T-cell (primary cell): ENCODE results near the gene CACNA2D1. TPM values are rescaled to one million over a fixed set of nuclear protein-coding genes. Genes with fewer than 3 reads are reported as not detected.

Experiments used
- ATAC-seq, 4 experiments: fragments of 200-7000 bp in 3 of 4; fragments of 150-1000 bp in 1 of 4; cut with Tn5 transposase; replicated peaks in 1 of 4; 1 replicate in 3 of 4; 2 replicates in 1 of 4; pipeline ENCODE4 v1.10.0; 2021; ENCODE audit warnings: moderate library complexity in 3 of 4, mild to moderate bottlenecking in 2 of 4, moderate number of reproducible peaks in 1 of 4
- CTCF ChIA-PET, 2 donors: fragments of 300-600 bp; sonication (Branson Sonifier 250); formaldehyde crosslinking; loops; one replicate each; lab custom pipeline; 2022; ENCODE audit warnings: antibody characterized with exemption in 2 of 2; lab: Charles Lee
- POLR2A ChIA-PET, 2 donors: fragments of 300-600 bp; sonication (Branson Sonifier 250); formaldehyde crosslinking; loops; one replicate each; lab custom pipeline; 2022; ENCODE audit warnings: antibody characterized with exemption in 2 of 2; lab: Charles Lee
- DNase-seq, 35 experiments: peaks; one replicate each; pipeline versions ENCODE4 v3.0.0 to v3.0.0-alpha.2; 2013 to 2023
- H3K27ac ChIP-seq: one replicate; pipeline ENCODE4 v1.5.1; 2013; ENCODE audit warnings: low read length
- H3K27me3 ChIP-seq, 2 experiments: replicated peaks in 1 of 2; 1 replicate in 1 of 2; 2 replicates in 1 of 2; pipeline versions ENCODE4 v1.6.1 to v1.7.0; 2013; ENCODE audit warnings: low read length in 1 of 2, mixed read lengths in 1 of 2; ENCODE audit not compliant: control insufficient read depth in 2 of 2, insufficient read depth in 2 of 2; ENCODE audit errors: extremely low read depth in 1 of 2
- H3K36me3 ChIP-seq, 2 donors: 1 replicate in 1 of 2; 2 replicates in 1 of 2; pipeline versions ENCODE4 v1.6.1 to v1.7.0; 2013; ENCODE audit warnings: low read length in 1 of 2; ENCODE audit not compliant: control insufficient read depth in 2 of 2, insufficient read depth in 1 of 2; ENCODE audit errors: extremely low read depth in 1 of 2
- H3K4me1 ChIP-seq, 2 experiments: 1 replicate in 1 of 2; 2 replicates in 1 of 2; pipeline versions ENCODE4 v1.6.1 to v1.7.0; 2013; ENCODE audit warnings: low read length in 2 of 2, mixed read lengths in 1 of 2; ENCODE audit not compliant: insufficient read depth in 2 of 2, control insufficient read depth in 1 of 2; ENCODE audit errors: extremely low read depth in 1 of 2
- H3K4me3 ChIP-seq, 2 donors: 1 replicate in 1 of 2; 2 replicates in 1 of 2; pipeline versions ENCODE4 v1.5.1 to v1.7.0; 2013; ENCODE audit warnings: mild to moderate bottlenecking in 2 of 2, low read length in 1 of 2, moderate library complexity in 1 of 2; ENCODE audit not compliant: control insufficient read depth in 1 of 2; ENCODE audit errors: extremely low read depth in 1 of 2
- H3K9me3 ChIP-seq: 2 replicates; pipeline ENCODE4 v1.7.0; 2013
- H3K27ac Mint-ChIP-seq, 2 donors: one replicate each; pipeline ENCODE4 v1.8.0; 2020 to 2021; ENCODE audit warnings: mild to moderate bottlenecking in 2 of 2, mixed read lengths in 2 of 2
- H3K27me3 Mint-ChIP-seq, 2 donors: one replicate each; pipeline ENCODE4 v1.8.0; 2021 to 2022; ENCODE audit warnings: mixed read lengths in 2 of 2
- H3K36me3 Mint-ChIP-seq: one replicate; pipeline ENCODE4 v1.8.0; 2021; ENCODE audit warnings: mixed read lengths
- H3K4me1 Mint-ChIP-seq, 3 donors: one replicate each; pipeline ENCODE4 v1.8.0; 2020 to 2022; ENCODE audit warnings: mixed read lengths in 3 of 3, mild to moderate bottlenecking in 1 of 3
- H3K4me3 Mint-ChIP-seq, 3 donors: one replicate each; pipeline ENCODE4 v1.8.0; 2020 to 2022; ENCODE audit warnings: mild to moderate bottlenecking in 3 of 3, mixed read lengths in 3 of 3, moderate library complexity in 3 of 3
- H3K9me3 Mint-ChIP-seq, 3 donors: one replicate each; pipeline ENCODE4 v1.8.0; 2020 to 2022; ENCODE audit warnings: mixed read lengths in 3 of 3
- WGBS: methylation state at CpG from one replicate; pipeline ENCODE4 v1.1.5; 2013; ENCODE audit warnings: missing lambda C conversion rate; ENCODE audit not compliant: insufficient coverage; 5-methylcytosine and 5-hydroxymethylcytosine counted together
- total RNA-seq, 35 experiments: library from RNA in 6 of 35; stranded (reverse) in 6 of 35; fragments of 120-200 nt in 1 of 35; gene quantifications; one replicate each; pipeline versions ENCODE4 v1.2.1 to v1.2.4 and lab custom pipeline; 2013 to 2026

Gene CACNA2D1
- total RNA-seq, 5 donors from 2014 or later (not counting 1 experiment from before 2014, with no cell fraction given): 0.03 to 0.43 (median 0.35) TPM; not detected in 2

DNA sequence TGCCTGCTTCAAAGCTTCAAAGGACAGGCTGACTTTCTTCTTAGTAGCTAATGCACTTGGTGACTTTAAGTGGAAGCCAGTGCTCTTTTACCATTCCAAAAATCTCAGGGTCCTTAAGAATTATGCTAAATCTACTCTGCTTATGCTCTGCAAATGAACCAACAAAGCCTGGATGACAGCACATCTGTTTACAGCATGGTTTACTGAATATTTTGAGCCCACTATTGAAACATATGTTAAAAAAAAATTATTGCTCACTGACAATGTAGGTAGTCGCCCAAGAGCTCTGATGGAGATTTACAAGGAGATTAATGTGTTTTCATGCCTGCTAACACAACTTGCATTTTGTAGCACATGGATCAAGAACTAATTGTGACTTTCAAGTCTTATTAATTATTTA, 415.5 kb downstream of the CACNA2D1 start:
- Mint-ChIP-seq H3K36me3 (no peaks in the 10 kb centered on the region), H3K4me1 (no peaks in the 10 kb centered on the region), H3K27me3 (no peaks in the 10 kb centered on the region), H3K4me3 (no peak overlapping the region), H3K9me3 (peaks cover 0 to 5% (median 1%) of the 10 kb centered on the region in 3 donors), H3K27ac (no peak overlapping the region)
- no peak overlapping the region for H3K4me3 ChIP-seq
- no peaks in the 10 kb centered on the region for H3K36me3 ChIP-seq
- CTCF ChIA-PET: no interaction called here
- H3K27ac ChIP-seq: no peak overlapping the region
- POLR2A ChIA-PET: no interaction called here
- ATAC-seq (no peak), DNase-seq (no peak)
- no CpG with 5 or more reads among the region's 1 CpG for WGBS
- H3K27me3 ChIP-seq: no peaks in the 10 kb centered on the region
- H3K9me3 ChIP-seq: no peaks in the 10 kb centered on the region
- H3K4me1 ChIP-seq: no peaks in the 10 kb centered on the region

DNA sequence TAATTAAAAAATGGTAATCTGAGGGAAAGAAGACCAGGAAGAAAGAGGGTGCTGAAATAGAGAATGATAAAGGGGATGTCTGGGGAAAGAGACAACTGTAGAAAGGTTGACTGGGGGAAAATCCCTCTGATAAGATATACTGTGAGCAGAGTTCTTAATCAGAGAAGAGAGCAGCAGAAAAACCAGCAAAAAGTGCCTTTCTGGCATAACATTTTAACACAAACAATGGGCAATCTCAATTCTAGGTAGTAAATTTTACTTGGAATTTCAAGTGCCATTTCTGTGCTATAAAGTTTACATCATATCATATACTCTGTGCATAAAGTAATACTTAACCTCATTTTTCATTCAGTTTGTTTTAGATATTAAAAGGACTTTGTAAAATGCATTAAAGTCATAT, 421.9 kb downstream of the CACNA2D1 start:
- ATAC-seq: no peak
- no peak for DNase-seq
- Histone ChIP-seq H3K4me1 (no peaks in the 10 kb centered on the region), H3K27me3 (no peaks in the 10 kb centered on the region), H3K36me3 (no peaks in the 10 kb centered on the region), H3K27ac (no peak overlapping the region), H3K9me3 (no peaks in the 10 kb centered on the region), H3K4me3 (no peak overlapping the region)
- Mint-ChIP-seq H3K27ac (no peak overlapping the region), H3K27me3 (no peaks in the 10 kb centered on the region), H3K36me3 (no peaks in the 10 kb centered on the region), H3K9me3 (peaks cover 0 to 5% (median 1%) of the 10 kb centered on the region in 3 donors), H3K4me1 (no peaks in the 10 kb centered on the region), H3K4me3 (no peak overlapping the region)
- ChIA-PET CTCF (interaction anchor here in 1 of 2 donors (0.5 kb wide), 1 partner anchor 11 kb away, joined by 3 read pairs; no protein-coding TSS in a partner anchor), POLR2A (no interaction called here)

DNA sequence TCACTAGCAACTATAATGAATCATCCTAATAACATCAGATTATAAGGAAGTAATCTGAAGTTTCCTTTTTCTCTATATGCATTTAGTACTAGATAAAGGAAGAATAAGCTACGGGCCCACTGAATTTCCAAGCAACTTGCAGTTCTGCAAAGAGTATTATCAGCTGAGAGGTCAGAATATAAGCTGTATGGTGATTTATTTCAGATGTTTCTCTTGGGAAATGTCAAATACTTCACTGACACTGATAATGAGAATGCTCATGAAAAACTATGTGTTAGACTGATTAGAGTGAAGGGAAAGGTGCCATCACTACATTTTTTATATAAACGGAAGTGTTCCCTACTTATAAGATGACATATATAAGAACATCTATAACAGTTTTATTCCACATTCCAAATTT, 422.5 kb downstream of the CACNA2D1 start:
- H3K4me3 Mint-ChIP-seq: no peak overlapping the region
- Histone ChIP-seq H3K27me3 (no peaks in the 10 kb centered on the region), H3K4me3 (no peak overlapping the region), H3K9me3 (no peaks in the 10 kb centered on the region), H3K27ac (no peak overlapping the region), H3K4me1 (no peaks in the 10 kb centered on the region), H3K36me3 (no peaks in the 10 kb centered on the region)
- no CpG with 5 or more reads among the region's 2 CpGs for WGBS
- H3K27ac Mint-ChIP-seq: no peak overlapping the region
- DNase-seq (no peak), ATAC-seq (no peak)
- H3K4me1 Mint-ChIP-seq: no peaks in the 10 kb centered on the region
- H3K36me3 Mint-ChIP-seq: no peaks in the 10 kb centered on the region
- H3K9me3 Mint-ChIP-seq: peaks cover 0 to 5% (median 1%) of the 10 kb centered on the region in 3 donors
- POLR2A ChIA-PET: no interaction called here
- no peaks in the 10 kb centered on the region for H3K27me3 Mint-ChIP-seq
- CTCF ChIA-PET: no interaction called here

DNA sequence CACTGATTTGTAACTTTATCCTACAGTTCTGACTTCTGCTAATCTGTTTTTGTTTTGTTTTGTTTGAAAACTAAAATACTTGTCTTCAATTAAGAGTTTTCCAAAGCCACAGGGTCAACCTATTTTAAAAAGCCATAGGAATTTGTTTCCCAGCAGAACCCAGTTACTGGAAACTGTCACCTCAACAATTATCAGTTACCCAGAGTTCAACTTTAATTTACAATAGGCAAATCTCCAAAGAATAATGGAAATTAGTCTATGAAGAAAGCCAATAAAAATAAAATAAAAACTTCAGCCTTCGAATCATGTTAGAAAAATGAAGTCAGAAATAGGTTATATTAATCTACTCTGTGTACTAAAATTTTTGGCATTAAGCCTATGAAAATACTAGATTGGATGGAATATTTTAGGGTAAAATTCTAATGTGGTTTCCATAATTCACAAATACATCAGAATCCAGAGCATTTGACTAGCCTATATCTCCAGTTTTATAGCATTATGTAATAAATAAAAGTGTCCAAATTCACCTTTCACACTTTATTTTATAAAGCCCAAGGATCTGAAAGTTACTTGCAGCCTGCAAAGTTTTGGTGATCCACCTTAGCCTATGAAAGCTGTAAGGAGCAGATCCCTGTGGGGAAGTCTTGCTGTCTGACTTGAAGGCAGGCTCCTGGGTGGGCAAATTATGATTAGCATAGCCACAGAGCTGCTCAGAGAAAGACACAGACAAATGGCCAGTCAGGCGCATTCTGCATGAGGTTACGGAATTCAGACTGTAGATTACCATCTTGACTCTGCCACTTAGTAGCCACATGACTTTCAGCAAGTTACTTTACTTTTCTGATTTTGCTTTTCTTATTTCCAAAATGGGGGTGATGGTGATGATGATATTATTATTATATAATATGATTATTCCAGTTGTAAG, 423.8 kb downstream of the CACNA2D1 start:
- no peaks in the 10 kb centered on the region for H3K27me3 Mint-ChIP-seq

DNA sequence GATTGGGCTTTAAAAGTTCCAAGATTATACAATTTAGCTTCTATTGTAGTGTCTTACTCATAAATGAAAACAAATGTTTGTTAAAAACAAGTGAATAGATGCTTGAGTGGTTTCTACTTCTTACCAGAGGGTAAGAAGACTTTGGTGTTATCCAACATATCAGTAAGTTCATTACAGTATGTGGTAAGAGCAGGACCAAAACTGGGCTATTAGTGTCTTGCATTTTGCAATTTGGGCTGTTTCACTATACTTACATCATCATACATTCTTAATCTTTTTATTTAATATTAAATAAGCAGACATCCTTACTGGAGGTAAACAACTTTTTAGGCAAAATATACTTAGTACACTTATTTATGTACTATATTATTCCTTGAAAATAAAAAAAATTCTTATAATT, 425.4 kb downstream of the CACNA2D1 start:
- H3K27me3 Mint-ChIP-seq: no peaks in the 10 kb centered on the region
- DNase-seq (no peak), ATAC-seq (no peak)
- CTCF ChIA-PET: no interaction called here
- no peak overlapping the region for H3K27ac ChIP-seq
- H3K36me3 ChIP-seq: no peaks in the 10 kb centered on the region
- no peak overlapping the region for H3K27ac Mint-ChIP-seq
- POLR2A ChIA-PET: no interaction called here
- no peaks in the 10 kb centered on the region for H3K4me1 Mint-ChIP-seq
- no peaks in the 10 kb centered on the region for H3K4me1 ChIP-seq
- no peaks in the 10 kb centered on the region for H3K9me3 ChIP-seq
- H3K4me3 Mint-ChIP-seq: no peak overlapping the region
- no peaks in the 10 kb centered on the region for H3K9me3 Mint-ChIP-seq
- no peaks in the 10 kb centered on the region for H3K27me3 ChIP-seq
- no peak overlapping the region for H3K4me3 ChIP-seq
- no peaks in the 10 kb centered on the region for H3K36me3 Mint-ChIP-seq

More for the DNA sequence above, 423.8 kb downstream of the CACNA2D1 start:
- H3K27ac Mint-ChIP-seq: no peak overlapping the region
- Histone ChIP-seq H3K4me3 (no peak overlapping the region), H3K27me3 (no peaks in the 10 kb centered on the region), H3K27ac (no peak overlapping the region), H3K4me1 (no peaks in the 10 kb centered on the region), H3K9me3 (no peaks in the 10 kb centered on the region), H3K36me3 (no peaks in the 10 kb centered on the region)
- no peaks in the 10 kb centered on the region for H3K9me3 Mint-ChIP-seq
- POLR2A ChIA-PET: no interaction called here
- CTCF ChIA-PET: no interaction called here
- ATAC-seq: no peak
- no peaks in the 10 kb centered on the region for H3K4me1 Mint-ChIP-seq
- no peak for DNase-seq
- H3K36me3 Mint-ChIP-seq: no peaks in the 10 kb centered on the region
- WGBS: 40% methylated on average over 1 of the region's 3 CpGs
- no peak overlapping the region for H3K4me3 Mint-ChIP-seq

DNA sequence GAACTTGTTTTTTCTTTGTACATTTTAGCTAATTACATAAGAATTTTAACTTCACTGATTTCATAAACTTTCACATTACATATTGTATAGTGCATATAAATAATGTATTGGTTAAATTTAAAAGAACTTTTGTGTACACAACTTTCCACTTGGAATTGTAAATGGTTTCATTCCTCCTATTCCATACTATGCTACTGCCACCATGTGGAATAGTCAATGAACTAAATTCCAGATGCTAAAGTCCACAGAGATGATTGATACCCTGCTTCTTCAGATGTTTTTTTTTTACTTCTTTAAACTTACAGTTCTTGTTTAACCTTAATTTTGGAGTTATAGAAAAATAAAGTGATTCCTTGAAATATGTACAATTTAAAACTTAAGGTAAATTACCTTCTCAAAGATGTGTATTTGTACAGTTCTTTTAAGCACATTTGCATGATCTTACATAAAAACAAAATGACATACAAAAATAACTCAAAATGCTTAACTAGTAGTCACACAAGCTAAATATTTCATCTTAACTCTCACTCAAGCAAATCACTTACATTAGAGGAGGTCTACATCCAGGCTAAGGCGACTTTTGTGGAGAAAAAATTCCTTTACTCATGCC, 426.1 kb downstream of the CACNA2D1 start:
- Histone ChIP-seq H3K4me3 (no peak overlapping the region), H3K27me3 (no peaks in the 10 kb centered on the region), H3K36me3 (no peaks in the 10 kb centered on the region), H3K27ac (no peak overlapping the region), H3K9me3 (no peaks in the 10 kb centered on the region), H3K4me1 (no peaks in the 10 kb centered on the region)
- DNase-seq (no peak), ATAC-seq (no peak)
- H3K9me3 Mint-ChIP-seq: peaks cover 0 to under 1% (median 0%) of the 10 kb centered on the region in 3 donors
- no peaks in the 10 kb centered on the region for H3K4me1 Mint-ChIP-seq
- H3K36me3 Mint-ChIP-seq: no peaks in the 10 kb centered on the region
- POLR2A ChIA-PET: no interaction called here
- WGBS: no CpG with 5 or more reads among the region's 1 CpG
- H3K27ac Mint-ChIP-seq: no peak overlapping the region
- H3K27me3 Mint-ChIP-seq: no peaks in the 10 kb centered on the region
- no peak overlapping the region for H3K4me3 Mint-ChIP-seq
- CTCF ChIA-PET: no interaction called here
